ENCODE results near the gene LATS2. TPM values are rescaled to one million over a fixed set of nuclear protein-coding genes. Genes with fewer than 3 reads are reported as not detected.

Gene LATS2
- total and polyA plus RNA-seq, 10 donors = 2.5 to 34.6 (median 22.6) TPM

GRCh38 chr13:20993661-20994440 is 67.5 kb downstream of the LATS2 start:
- no peak overlapping the region for H3K4me3 ChIP-seq
- no peak for TF ChIP-seq POLR2AphosphoS5 (IDR thresholded peaks at IDR 0.05)
- TF ChIP-seq POLR2A (IDR thresholded peaks at IDR 0.05) = no peak
- TF ChIP-seq, protein P1, sequence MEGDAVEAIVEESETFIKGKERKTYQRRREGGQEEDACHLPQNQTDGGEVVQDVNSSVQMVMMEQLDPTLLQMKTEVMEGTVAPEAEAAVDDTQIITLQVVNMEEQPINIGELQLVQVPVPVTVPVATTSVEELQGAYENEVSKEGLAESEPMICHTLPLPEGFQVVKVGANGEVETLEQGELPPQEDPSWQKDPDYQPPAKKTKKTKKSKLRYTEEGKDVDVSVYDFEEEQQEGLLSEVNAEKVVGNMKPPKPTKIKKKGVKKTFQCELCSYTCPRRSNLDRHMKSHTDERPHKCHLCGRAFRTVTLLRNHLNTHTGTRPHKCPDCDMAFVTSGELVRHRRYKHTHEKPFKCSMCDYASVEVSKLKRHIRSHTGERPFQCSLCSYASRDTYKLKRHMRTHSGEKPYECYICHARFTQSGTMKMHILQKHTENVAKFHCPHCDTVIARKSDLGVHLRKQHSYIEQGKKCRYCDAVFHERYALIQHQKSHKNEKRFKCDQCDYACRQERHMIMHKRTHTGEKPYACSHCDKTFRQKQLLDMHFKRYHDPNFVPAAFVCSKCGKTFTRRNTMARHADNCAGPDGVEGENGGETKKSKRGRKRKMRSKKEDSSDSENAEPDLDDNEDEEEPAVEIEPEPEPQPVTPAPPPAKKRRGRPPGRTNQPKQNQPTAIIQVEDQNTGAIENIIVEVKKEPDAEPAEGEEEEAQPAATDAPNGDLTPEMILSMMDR (IDR thresholded peaks at IDR 0.05 in 8 of 11, conservative IDR thresholded peaks at IDR 0.05 in 3 of 11) = no peak
- peaks cover 0 to 4% (median 0%) of the 10 kb centered on the region in 8 donors for H3K9me3 ChIP-seq
- intact Hi-C loops (cut with DNase I; ENCODE audit: low total_unique reads) = no loop called here
- DNase-seq = no peak
- H3K4me1 ChIP-seq = peaks cover 0 to 54% (median 15%) of the 10 kb centered on the region in 6 donors
- H3K36me3 ChIP-seq = peaks cover 0 to 57% (median 17%) of the 10 kb centered on the region in 6 donors
- H3K27me3 ChIP-seq (replicated peaks in 1 of 7) = no peaks in the 10 kb centered on the region
- peak overlapping the region in 1 of 8 donors; percentile 2 for H3K27ac ChIP-seq
- WGBS, 5 donors = 57 to 80% (median 60%) methylated on average over 13 of the region's 13 CpGs

- WGBS, 5 donors = 84 to 93% (median 90%) methylated on average over 4 of the region's 4 CpGs
- no peak overlapping the region for H3K27ac ChIP-seq
- H3K4me1 ChIP-seq = peaks cover 0 to 47% (median 14%) of the 10 kb centered on the region in 6 donors
- no peak overlapping the region for H3K4me3 ChIP-seq
- no peak for DNase-seq
- H3K27me3 ChIP-seq (replicated peaks in 1 of 7) = no peaks in the 10 kb centered on the region
- peaks cover 0 to 10% (median 0%) of the 10 kb centered on the region in 8 donors for H3K9me3 ChIP-seq
- TF ChIP-seq POLR2AphosphoS5 (IDR thresholded peaks at IDR 0.05) (peak in 1 of 3 donors; percentile 27), POLR2A (IDR thresholded peaks at IDR 0.05) (no peak)
- TF ChIP-seq, protein P1 (IDR thresholded peaks at IDR 0.05 in 8 of 11, conservative IDR thresholded peaks at IDR 0.05 in 3 of 11) = no peak
- intact Hi-C loops (cut with DNase I; ENCODE audit: low total_unique reads) = no loop called here
- peaks cover 0 to 57% (median 24%) of the 10 kb centered on the region in 6 donors for H3K36me3 ChIP-seq
Observed at GRCh38 chr13:20993211-20993610, 68.2 kb downstream of the LATS2 start.

- WGBS, 5 donors = 90 to 92% (median 90%) methylated on average over 17 of the region's 17 CpGs
Observed at GRCh38 chr13:20991741-20992520, 69.5 kb downstream of the LATS2 start.

More at GRCh38 chr13:20991741-20992520, 69.5 kb downstream of the LATS2 start:
- peaks cover 0 to 10% (median 0%) of the 10 kb centered on the region in 8 donors for H3K9me3 ChIP-seq
- no peaks in the 10 kb centered on the region for H3K27me3 ChIP-seq (replicated peaks in 1 of 7)
- TF ChIP-seq POLR2AphosphoS5 (IDR thresholded peaks at IDR 0.05) = no peak
- TF ChIP-seq, protein P1 (IDR thresholded peaks at IDR 0.05 in 8 of 11, conservative IDR thresholded peaks at IDR 0.05 in 3 of 11) = no peak
- TF ChIP-seq POLR2A (IDR thresholded peaks at IDR 0.05) = no peak
- intact Hi-C loops (cut with DNase I; ENCODE audit: low total_unique reads) = no loop called here
- no peak for DNase-seq
- no peak overlapping the region for H3K27ac ChIP-seq
- H3K4me3 ChIP-seq = no peak overlapping the region
- peaks cover 0 to 65% (median 32%) of the 10 kb centered on the region in 6 donors for H3K36me3 ChIP-seq
- H3K4me1 ChIP-seq = peaks cover 0 to 34% (median 6%) of the 10 kb centered on the region in 6 donors
